Endodermal cell (in vitro differentiated cells): Measurements from ENCODE around the gene SARNP. TPM values are rescaled to one million over a fixed set of nuclear protein-coding genes. Genes with fewer than 3 reads are reported as not detected.

Experiments used
- DNase-seq: peaks from one replicate; pipeline ENCODE4 v3.0.0-alpha.2; 2017
- H3K27ac ChIP-seq: 2 replicates; pipeline ENCODE4 v1.5.1; 2013; ENCODE audit warnings: mild to moderate bottlenecking, low read depth, low read length, moderate library complexity
- H3K27me3 ChIP-seq: 2 replicates; pipeline ENCODE4 v1.6.1; 2013; ENCODE audit warnings: mild to moderate bottlenecking, low read length, moderate library complexity; ENCODE audit not compliant: insufficient read depth, control insufficient read depth, poor library complexity, severe bottlenecking
- H3K36me3 ChIP-seq: 2 replicates; pipeline ENCODE4 v1.7.0; 2013; ENCODE audit warnings: mild to moderate bottlenecking, low read length, moderate library complexity; ENCODE audit not compliant: control insufficient read depth, insufficient read depth
- H3K4me1 ChIP-seq: one replicate; pipeline ENCODE4 v1.7.0; 2013; ENCODE audit warnings: low read length; ENCODE audit not compliant: control insufficient read depth, insufficient read depth
- H3K4me3 ChIP-seq: 2 replicates; pipeline ENCODE4 v1.5.1; 2013; ENCODE audit warnings: mild to moderate bottlenecking, low read length, moderate library complexity
- H3K9ac ChIP-seq: 2 replicates; pipeline ENCODE4 v1.6.1; 2013; ENCODE audit warnings: mild to moderate bottlenecking, low read length, moderate library complexity; ENCODE audit not compliant: poor library complexity, severe bottlenecking; ENCODE audit errors: extremely low read depth
- H3K9me3 ChIP-seq: 2 replicates; pipeline ENCODE4 v1.6.1; 2013; ENCODE audit warnings: mild to moderate bottlenecking, low read length, moderate library complexity; ENCODE audit not compliant: control insufficient read depth
- H3K27ac Mint-ChIP-seq: 2 replicates; pipeline ENCODE4 v1.8.0; 2020; ENCODE audit warnings: mixed read lengths
- H3K27me3 Mint-ChIP-seq: 2 replicates; pipeline ENCODE4 v1.8.0; 2021; ENCODE audit warnings: mild to moderate bottlenecking, mixed read lengths; ENCODE audit not compliant: insufficient read depth
- H3K36me3 Mint-ChIP-seq: 2 replicates; pipeline ENCODE4 v1.8.0; 2020; ENCODE audit warnings: low read depth, mixed read lengths
- H3K4me1 Mint-ChIP-seq: 2 replicates; pipeline ENCODE4 v1.8.0; 2020; ENCODE audit warnings: mixed read lengths
- H3K4me3 Mint-ChIP-seq: 2 replicates; pipeline ENCODE4 v1.8.0; 2020; ENCODE audit warnings: mild to moderate bottlenecking, moderate library complexity, mixed read lengths
- H3K9me3 Mint-ChIP-seq: 2 replicates; pipeline ENCODE4 v1.8.0; 2020; ENCODE audit warnings: mild to moderate bottlenecking, mixed read lengths
- WGBS, 2 experiments: methylation state at CpG; one replicate each; pipeline versions ENCODE4 v1.1.5 to v1.1.7; 2013; ENCODE audit warnings: missing lambda C conversion rate in 2 of 2, mixed read lengths in 1 of 2; ENCODE audit not compliant: insufficient coverage in 1 of 2, insufficient read length in 1 of 2; 5-methylcytosine and 5-hydroxymethylcytosine counted together
- total RNA-seq, 2 donors: library from RNA; stranded (reverse); fragmentation: NEBNext Ultra II Directional in 1 of 2; extraction: Animal tissue kit (Norgen Biotek cat#: 25700) in 1 of 2; gene quantifications; 2 replicates in 1 of 2; 3 replicates in 1 of 2; pipeline ENCODE4 v1.2.1, GENCODE V29; 2021
- TF ChIP-seq, protein P1 (sequence below): fragments of 200-600 bp; sonication (generic); conservative IDR thresholded peaks from 2 replicates; pipeline ENCODE4 v1.5.0; 2021; ENCODE audit warnings: antibody characterized with exemption, mild to moderate bottlenecking

SARNP gene
- total RNA-seq, 2 donors from 2014 or later, result 95.7 to 119 TPM

DNA sequence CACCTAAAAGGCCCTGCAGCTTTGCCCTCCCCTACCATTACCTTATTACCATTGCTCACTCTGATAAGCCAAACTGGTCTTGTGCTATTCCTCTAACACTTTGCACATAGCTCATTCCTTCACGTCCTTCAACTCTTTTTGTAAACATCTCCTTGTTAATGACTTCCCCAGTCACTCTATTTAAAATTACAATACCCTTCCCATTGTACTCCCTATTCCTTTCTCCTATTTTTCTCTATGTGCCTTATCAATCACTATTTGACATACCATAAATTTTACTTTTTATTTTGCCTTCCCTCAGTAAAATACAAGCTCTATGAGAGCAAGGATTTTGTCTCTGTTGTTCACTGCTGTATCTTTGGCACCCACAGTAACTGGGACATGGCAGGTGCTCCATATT is 5.4 kb downstream of the SARNP start:
- peaks cover 22% of the 10 kb centered on the region for H3K4me1 Mint-ChIP-seq
- WGBS, 2 experiments, result 36 to 62% methylated on average over 1 of the region's 1 CpG
- peak overlapping the region; percentile 13 for H3K27ac Mint-ChIP-seq
- Histone ChIP-seq H3K4me1 (no peaks in the 10 kb centered on the region), H3K27ac (no peak overlapping the region), H3K27me3 (no peaks in the 10 kb centered on the region), H3K36me3 (peaks cover 65% of the 10 kb centered on the region), H3K9ac (no peak overlapping the region), H3K4me3 (peak overlapping the region; percentile 14), H3K9me3 (no peaks in the 10 kb centered on the region)
- TF ChIP-seq, protein P1, sequence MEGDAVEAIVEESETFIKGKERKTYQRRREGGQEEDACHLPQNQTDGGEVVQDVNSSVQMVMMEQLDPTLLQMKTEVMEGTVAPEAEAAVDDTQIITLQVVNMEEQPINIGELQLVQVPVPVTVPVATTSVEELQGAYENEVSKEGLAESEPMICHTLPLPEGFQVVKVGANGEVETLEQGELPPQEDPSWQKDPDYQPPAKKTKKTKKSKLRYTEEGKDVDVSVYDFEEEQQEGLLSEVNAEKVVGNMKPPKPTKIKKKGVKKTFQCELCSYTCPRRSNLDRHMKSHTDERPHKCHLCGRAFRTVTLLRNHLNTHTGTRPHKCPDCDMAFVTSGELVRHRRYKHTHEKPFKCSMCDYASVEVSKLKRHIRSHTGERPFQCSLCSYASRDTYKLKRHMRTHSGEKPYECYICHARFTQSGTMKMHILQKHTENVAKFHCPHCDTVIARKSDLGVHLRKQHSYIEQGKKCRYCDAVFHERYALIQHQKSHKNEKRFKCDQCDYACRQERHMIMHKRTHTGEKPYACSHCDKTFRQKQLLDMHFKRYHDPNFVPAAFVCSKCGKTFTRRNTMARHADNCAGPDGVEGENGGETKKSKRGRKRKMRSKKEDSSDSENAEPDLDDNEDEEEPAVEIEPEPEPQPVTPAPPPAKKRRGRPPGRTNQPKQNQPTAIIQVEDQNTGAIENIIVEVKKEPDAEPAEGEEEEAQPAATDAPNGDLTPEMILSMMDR, result no peak
- H3K9me3 Mint-ChIP-seq, result no peaks in the 10 kb centered on the region
- H3K36me3 Mint-ChIP-seq, result peaks cover 33% of the 10 kb centered on the region
- H3K4me3 Mint-ChIP-seq, result no peak overlapping the region
- DNase-seq, result no peak
- no peaks in the 10 kb centered on the region for H3K27me3 Mint-ChIP-seq

DNA sequence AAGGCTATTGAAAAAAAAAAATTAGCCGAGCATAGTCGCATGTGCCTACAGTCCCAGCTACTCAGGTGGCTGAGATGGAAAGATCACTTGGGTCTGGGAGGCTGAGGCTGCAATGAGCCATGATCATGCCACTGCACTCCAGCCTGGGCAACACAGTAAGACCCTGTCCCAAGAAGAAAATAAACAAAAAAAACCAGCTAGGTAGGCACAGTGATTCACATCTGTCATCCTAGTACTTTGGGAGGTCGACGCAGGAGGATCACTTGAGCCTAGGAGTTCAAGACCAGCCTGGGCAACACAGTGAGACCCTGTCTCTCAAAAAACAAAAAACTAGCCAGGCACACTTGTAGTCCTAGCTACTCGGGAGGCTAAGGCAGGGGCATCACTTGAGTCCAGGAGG is 8.2 kb downstream of the SARNP start:
- Mint-ChIP-seq H3K4me3 (no peak overlapping the region), H3K27ac (no peak overlapping the region)
- 95 to 100% methylated on average over 2 to 4 of the region's 5 CpGs for WGBS, 2 experiments

DNA sequence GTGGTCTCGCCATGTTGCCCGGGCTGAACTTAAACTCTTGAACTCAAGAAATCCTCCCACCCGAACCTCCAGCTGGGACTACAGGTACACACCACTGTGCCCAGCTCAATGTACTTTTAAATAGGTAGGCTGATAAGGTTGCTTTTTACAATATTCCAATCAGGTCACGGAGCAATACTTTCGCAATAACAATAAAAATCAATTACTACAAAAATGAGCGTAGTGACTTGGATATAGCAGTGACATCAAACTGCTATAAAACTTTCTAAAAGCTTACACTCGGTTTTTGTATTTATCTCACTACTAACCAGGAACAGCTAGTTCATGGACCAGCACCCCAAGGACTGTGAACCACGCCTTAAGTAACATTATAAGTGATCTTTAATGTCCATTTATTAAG is 10.5 kb downstream of the SARNP start:
- no peak overlapping the region for H3K27ac Mint-ChIP-seq
- H3K9me3 Mint-ChIP-seq, result no peaks in the 10 kb centered on the region
- H3K4me3 ChIP-seq, result no peak overlapping the region
- peaks cover 66% of the 10 kb centered on the region for H3K36me3 ChIP-seq
- H3K4me3 Mint-ChIP-seq, result no peak overlapping the region
- TF ChIP-seq, protein P1, result no peak
- no peaks in the 10 kb centered on the region for H3K4me1 ChIP-seq
- H3K27me3 ChIP-seq, result no peaks in the 10 kb centered on the region
- peaks cover 46% of the 10 kb centered on the region for H3K36me3 Mint-ChIP-seq
- no peak overlapping the region for H3K27ac ChIP-seq
- DNase-seq, result no peak
- 94 to 100% methylated on average over 4 to 5 of the region's 8 CpGs for WGBS, 2 experiments
- no peaks in the 10 kb centered on the region for H3K9me3 ChIP-seq
- peaks cover 5% of the 10 kb centered on the region for H3K4me1 Mint-ChIP-seq
- no peaks in the 10 kb centered on the region for H3K27me3 Mint-ChIP-seq
- no peak overlapping the region for H3K9ac ChIP-seq

More for the DNA sequence above, 8.2 kb downstream of the SARNP start:
- Histone ChIP-seq H3K4me3 (no peak overlapping the region), H3K27ac (no peak overlapping the region), H3K36me3 (peaks cover 60% of the 10 kb centered on the region), H3K27me3 (no peaks in the 10 kb centered on the region), H3K9me3 (no peaks in the 10 kb centered on the region), H3K9ac (no peak overlapping the region), H3K4me1 (no peaks in the 10 kb centered on the region)
- Mint-ChIP-seq H3K36me3 (peaks cover 35% of the 10 kb centered on the region), H3K4me1 (peaks cover 17% of the 10 kb centered on the region), H3K27me3 (no peaks in the 10 kb centered on the region), H3K9me3 (no peaks in the 10 kb centered on the region)
- no peak for DNase-seq
- TF ChIP-seq, protein P1, result no peak
